Adrenal gland (tissue), 12 donors: ENCODE data around the gene VPS8. TPM values are rescaled to one million over a fixed set of nuclear protein-coding genes. Genes with fewer than 3 reads are reported as not detected.
A peak's percentile ranks its signal among the peaks of the same experiment; 100 is the strongest.

Experiments used
- DNase-seq, 7 donors: peaks; one replicate each; pipeline ENCODE4 v3.0.0-alpha.2; 2019 to 2020
- H3K27ac ChIP-seq, 5 donors: fragments of 200-600 bp; sonication (generic) in 4 of 5; 1 replicate in 3 of 5; 2 replicates in 2 of 5; pipeline versions ENCODE4 v1.5.1 to v1.8.0; 2016 to 2020; ENCODE audit warnings: mild to moderate bottlenecking in 1 of 5
- H3K27me3 ChIP-seq: fragments of 200-600 bp; 2 replicates; pipeline ENCODE4 v1.8.0; 2021
- H3K36me3 ChIP-seq, 2 donors: fragments of 200-600 bp; replicated peaks in 1 of 2; 1 replicate in 1 of 2; 2 replicates in 1 of 2; pipeline versions ENCODE4 v1.5.1 to v1.8.0; 2018 to 2022
- H3K4me1 ChIP-seq, 2 donors: fragments of 200-600 bp; replicated peaks in 1 of 2; 1 replicate in 1 of 2; 2 replicates in 1 of 2; pipeline versions ENCODE4 v1.5.1 to v1.8.0; 2018 to 2021
- H3K4me3 ChIP-seq, 4 donors: fragments of 200-600 bp; sonication (generic) in 3 of 4; one replicate each; pipeline ENCODE4 v1.5.1; 2016 to 2018
- H3K9me3 ChIP-seq, 3 donors: fragments of 200-600 bp; sonication (generic) in 1 of 3; replicated peaks in 1 of 3; 1 replicate in 2 of 3; 2 replicates in 1 of 3; pipeline versions ENCODE4 v1.5.1 to v1.8.0; 2016 to 2021
- CTCF ChIP-seq, 6 experiments: fragments of 450-650 bp in 4 of 6; fragments of 200-600 bp in 2 of 6; sonication (generic) in 1 of 6; IDR thresholded peaks; 1 replicate in 5 of 6; 2 replicates in 1 of 6; pipeline versions ENCODE4 v1.5.1 to v1.8.0; 2016 to 2021; ENCODE audit warnings: antibody characterized with exemption in 6 of 6, mild to moderate bottlenecking in 2 of 6, moderate library complexity in 1 of 6
- POLR2A ChIP-seq, 2 donors: fragments of 450-650 bp; IDR thresholded peaks; one replicate each; pipeline ENCODE4 v1.6.1; 2017; ENCODE audit warnings: antibody characterized with exemption in 2 of 2, mild to moderate bottlenecking in 2 of 2, moderate library complexity in 1 of 2
- WGBS, 4 donors: extraction: QIAGEN DNeasy Blood & Tissue Kit in 2 of 4; methylation state at CpG; one replicate each; pipeline versions ENCODE4 v1.1.5 to v1.1.7; 2013 to 2017; 5-methylcytosine and 5-hydroxymethylcytosine counted together
- intact Hi-C, 2 donors: fragments of 100-400 bp; cut with DNase I; formaldehyde crosslinking; loops; one replicate each; pipeline versions ENCODE4 v1.14.1 to v1.15.0; 2022 to 2023
- polyA plus RNA-seq, 3 donors: library from polyadenylated mRNA; stranded (reverse); fragments of 200-250 nt in 2 of 3; fragments of 350-450 nt in 1 of 3; fragmentation: Illumina TruSeq in 1 of 3; extraction: RNeasy Lipid Tissue Mini Kit (QIAGEN cat#74804) in 1 of 3; gene quantifications; one replicate each; pipeline ENCODE4 v1.2.3, GENCODE V29; 2013 to 2014
- total RNA-seq, 9 donors: library from RNA; depleted of rRNA in 4 of 9; stranded (reverse); fragments of >200 nt in 4 of 9; fragments of 120-200 nt in 1 of 9; fragmentation: NEBNext Ultra II Directional in 1 of 9; extraction: Animal tissue kit (Norgen Biotek cat#: 25700) in 1 of 9; gene quantifications; one replicate each; pipeline versions ENCODE4 v1.1.0 to v1.2.4, GENCODE V29; 2013 to 2023
- donor health status: healthy with polysubstance abuse.
- donor health status: Bipolar disorder and iron deficiency.
- donor health status: DM: yes; HTN: yes; CAD: no.
- donor health status: DM: no; HTN: no; CAD: no.
- donor health status: DM: no; HTN: no; CAD: no.
- donor health status: DM: yes; HTN: yes; CAD: no.

VPS8 gene
- total and polyA plus RNA-seq, 12 donors: 17.6 to 96.4 (median 33.9) TPM

GRCh38 chr3:185042312-185043050 is 230.5 kb downstream of the VPS8 start:
- no peaks in the 10 kb centered on the region for H3K9me3 ChIP-seq
- intact Hi-C loops: no loop called here
- H3K4me3 ChIP-seq: no peak overlapping the region
- peaks cover 0 to 17% of the 10 kb centered on the region in 2 donors for H3K4me1 ChIP-seq
- WGBS, 4 donors: 70 to 75% (median 72%) methylated on average over 7 of the region's 7 CpGs
- H3K27me3 ChIP-seq: no peaks in the 10 kb centered on the region
- H3K36me3 ChIP-seq: no peaks in the 10 kb centered on the region
- no peak for DNase-seq
- TF ChIP-seq POLR2A (IDR thresholded peaks at IDR 0.05) (no peak), CTCF (IDR thresholded peaks at IDR 0.05) (no peak)
- no peak overlapping the region for H3K27ac ChIP-seq

- no peak for DNase-seq
- Histone ChIP-seq H3K4me1 (peaks cover 0 to 17% of the 10 kb centered on the region in 2 donors), H3K36me3 (peaks cover 0 to 13% of the 10 kb centered on the region in 2 donors), H3K4me3 (no peak overlapping the region), H3K27ac (peak overlapping the region in 4 of 5 donors; percentile 20 to 86 (median 54)), H3K27me3 (no peaks in the 10 kb centered on the region), H3K9me3 (no peaks in the 10 kb centered on the region)
- TF ChIP-seq CTCF (IDR thresholded peaks at IDR 0.05) (no peak), POLR2A (IDR thresholded peaks at IDR 0.05) (no peak)
- intact Hi-C loops: no loop called here
- 5 to 13% (median 11%) methylated on average over 1 of the region's 1 CpG for WGBS, 4 donors
Measured at GRCh38 chr3:185046164-185046515, 234.2 kb downstream of the VPS8 start.

- Histone ChIP-seq H3K4me3 (no peak overlapping the region), H3K27ac (peak overlapping the region in 2 of 5 donors; percentile 79 to 86), H3K27me3 (no peaks in the 10 kb centered on the region), H3K36me3 (peaks cover 0 to 13% of the 10 kb centered on the region in 2 donors), H3K4me1 (peaks cover 0 to 17% of the 10 kb centered on the region in 2 donors), H3K9me3 (no peaks in the 10 kb centered on the region)
- TF ChIP-seq POLR2A (IDR thresholded peaks at IDR 0.05) (no peak), CTCF (IDR thresholded peaks at IDR 0.05) (no peak)
- intact Hi-C loops: no loop called here
- 79 to 96% (median 90%) methylated on average over 4 of the region's 4 CpGs for WGBS, 4 donors
- no peak for DNase-seq
Measured at GRCh38 chr3:185046603-185047002, 234.6 kb downstream of the VPS8 start.

- peaks cover 0 to 17% of the 10 kb centered on the region in 2 donors for H3K4me1 ChIP-seq
- no peak for DNase-seq
- H3K27ac ChIP-seq: no peak overlapping the region
- intact Hi-C loops: no loop called here
- no peaks in the 10 kb centered on the region for H3K9me3 ChIP-seq
- WGBS, 4 donors: 96 to 99% (median 97%) methylated on average over 4 of the region's 4 CpGs
- TF ChIP-seq CTCF (IDR thresholded peaks at IDR 0.05) (no peak), POLR2A (IDR thresholded peaks at IDR 0.05) (no peak)
- no peak overlapping the region for H3K4me3 ChIP-seq
- peaks cover 0 to 28% of the 10 kb centered on the region in 2 donors for H3K36me3 ChIP-seq
- H3K27me3 ChIP-seq: no peaks in the 10 kb centered on the region
Measured at GRCh38 chr3:185049710-185050109, 237.7 kb downstream of the VPS8 start.
